HG03442 (cell line): ENCODE results near the gene CYSLTR2.

Experiments
- ATAC-seq: cut with Tn5 transposase; IDR thresholded peaks from one replicate; pipeline ENCODE4 v1.9.1; 2021; ENCODE audit warnings: mild to moderate bottlenecking, moderate library complexity; ENCODE audit not compliant: unreplicated experiment

Gene CYSLTR2

GRCh38 chr13:48653472-48653939 is at the start of gene CYSLTR2:
CYSLTR2 (plus strand) TSS chr13:48653929; CDS start chr13:48706818, 52,889 bp downstream.
- peak; percentile 76 for ATAC-seq

DNA sequence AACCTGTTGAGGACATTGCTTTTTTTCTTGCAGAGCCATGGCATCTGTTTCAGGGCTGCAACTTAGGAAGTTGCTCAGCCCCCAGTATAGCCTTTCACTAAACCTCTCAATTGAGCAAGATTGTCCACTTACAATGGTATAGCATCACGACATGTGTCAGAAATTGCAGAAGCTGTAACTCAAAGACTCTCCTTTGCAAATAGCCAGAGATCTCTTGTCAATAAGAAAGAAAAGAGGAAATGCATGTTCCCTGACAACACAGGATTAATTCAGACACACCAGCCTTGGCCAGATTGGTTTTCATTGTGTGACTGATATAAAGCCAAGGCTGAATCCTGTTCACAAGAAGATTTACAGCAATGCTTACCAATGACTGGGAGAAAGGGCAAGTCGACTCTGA is 38.7 kb upstream of the CYSLTR2 start:
- no peak for ATAC-seq

DNA sequence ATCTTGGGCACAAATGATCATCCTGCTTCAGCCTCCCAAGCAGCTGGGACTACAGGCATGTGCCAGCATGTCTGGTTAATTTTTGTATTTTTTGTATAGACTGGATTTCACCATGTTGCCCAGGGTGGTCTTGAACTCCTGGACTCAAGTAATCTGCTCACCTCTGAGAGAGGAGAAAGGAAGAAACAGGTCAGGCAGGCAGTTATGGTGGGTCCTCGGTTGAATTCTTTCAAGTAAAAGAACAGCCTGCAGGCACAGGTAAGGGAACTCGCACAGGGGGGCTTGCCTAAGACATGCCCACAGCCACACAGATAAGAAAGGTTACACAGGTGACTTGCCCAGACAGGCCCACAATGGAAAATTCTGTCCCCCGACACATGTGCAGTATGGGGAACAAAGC is 34.8 kb upstream of the CYSLTR2 start:
- ATAC-seq: no peak

DNA sequence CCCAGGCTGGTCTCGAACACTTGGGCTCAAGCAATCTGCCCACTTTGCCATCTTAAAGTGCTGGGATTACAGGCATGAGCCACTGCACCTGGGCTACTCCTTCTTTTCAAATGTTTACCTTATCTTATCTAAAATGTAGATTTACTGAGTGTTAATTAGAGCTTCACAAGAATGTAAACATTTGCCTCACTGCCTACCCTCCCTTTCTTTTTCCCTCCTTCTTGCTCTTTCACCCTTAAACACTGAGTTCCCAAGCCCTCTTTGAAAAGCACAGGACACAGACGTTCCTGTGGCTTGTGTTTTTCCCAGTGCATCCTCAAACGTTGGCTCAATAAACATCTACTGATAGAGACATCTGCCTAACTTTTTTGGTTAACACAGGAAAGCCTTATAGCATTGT is 32.7 kb upstream of the CYSLTR2 start:
- ATAC-seq: no peak

DNA sequence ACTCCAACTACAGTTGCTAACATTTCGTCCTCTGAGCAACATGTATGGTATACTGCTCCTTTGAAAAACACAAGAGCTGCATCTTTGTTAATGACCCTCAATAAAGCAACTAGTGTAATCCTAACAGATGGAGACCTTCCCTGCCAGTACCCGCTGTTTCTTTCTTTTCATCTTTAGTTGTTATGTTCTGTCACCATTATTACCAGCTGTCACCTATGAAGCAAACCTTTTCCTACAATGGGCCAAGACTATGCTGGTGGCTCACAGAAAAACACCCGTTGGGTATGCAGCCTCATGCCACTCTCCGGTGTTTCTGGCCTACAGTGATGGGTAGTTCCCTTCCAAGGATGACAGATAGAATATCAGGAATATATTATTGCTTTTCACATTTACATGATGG is 29.7 kb upstream of the CYSLTR2 start:
- no peak for ATAC-seq

DNA sequence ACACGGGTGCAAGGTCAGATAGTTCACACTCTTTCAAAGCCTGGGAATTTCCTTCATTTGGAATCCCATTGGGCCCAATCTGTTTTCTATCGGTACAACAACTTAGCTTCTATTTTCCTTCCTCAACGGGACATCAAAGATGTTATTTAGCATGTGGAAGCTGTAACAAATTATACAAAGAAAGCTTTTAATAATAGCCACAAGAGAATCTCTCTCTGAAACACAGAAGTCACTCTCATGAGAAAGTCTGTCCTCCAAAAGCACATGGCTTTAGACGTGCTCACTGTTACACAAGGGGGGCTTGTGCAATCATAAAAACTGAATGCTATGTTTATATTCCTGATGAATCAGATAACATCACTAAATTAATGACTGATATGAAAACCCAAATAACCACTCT is 28.9 kb upstream of the CYSLTR2 start:
- no peak for ATAC-seq

GRCh38 chr13:48625413-48626076 is 28.2 kb upstream of the CYSLTR2 start:
- no peak for ATAC-seq

- ATAC-seq: no peak
Observed at GRCh38 chr13:48626077-48626449, 27.7 kb upstream of the CYSLTR2 start.

DNA sequence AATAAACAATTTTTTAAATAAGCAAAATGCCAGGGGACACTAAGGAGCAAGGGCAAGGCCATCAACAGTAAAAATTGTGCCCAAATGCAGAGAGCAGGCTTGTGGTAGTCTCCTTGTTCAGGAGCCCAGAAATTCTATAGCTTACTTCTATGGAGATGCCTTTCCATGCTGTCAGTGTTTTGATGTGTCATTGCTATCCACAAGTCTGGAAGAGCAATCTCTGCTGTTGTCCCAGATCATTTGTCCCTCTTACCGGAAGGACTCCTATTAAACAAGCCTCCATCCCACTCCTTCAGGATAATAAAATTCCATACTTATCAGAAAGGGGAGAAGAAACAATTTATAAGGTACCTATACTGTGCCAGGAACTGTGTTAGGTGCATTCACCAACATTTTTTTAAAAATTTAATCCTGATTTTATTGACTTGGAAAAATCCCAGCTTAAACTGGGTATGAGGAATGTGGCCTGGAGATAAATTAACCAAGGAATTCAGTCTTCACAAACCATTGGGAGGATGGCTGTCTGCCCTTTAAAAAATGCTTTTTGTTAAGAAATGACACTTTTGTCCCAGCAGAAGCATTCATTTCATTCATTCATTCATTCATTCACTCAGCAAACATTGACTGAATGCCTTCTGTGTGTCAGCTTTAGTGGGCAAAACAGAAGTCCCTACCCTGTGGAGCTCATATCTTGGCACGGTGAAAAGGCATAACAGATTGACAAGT is 26.8 kb upstream of the CYSLTR2 start:
- ATAC-seq: no peak

GRCh38 chr13:48629277-48629676 is 24.5 kb upstream of the CYSLTR2 start:
- no peak for ATAC-seq

GRCh38 chr13:48630291-48630690 is 23.4 kb upstream of the CYSLTR2 start:
- no peak for ATAC-seq

- no peak for ATAC-seq
Observed at GRCh38 chr13:48630773-48631172, 23.0 kb upstream of the CYSLTR2 start.

GRCh38 chr13:48631441-48631840 is 22.3 kb upstream of the CYSLTR2 start:
- ATAC-seq: no peak

DNA sequence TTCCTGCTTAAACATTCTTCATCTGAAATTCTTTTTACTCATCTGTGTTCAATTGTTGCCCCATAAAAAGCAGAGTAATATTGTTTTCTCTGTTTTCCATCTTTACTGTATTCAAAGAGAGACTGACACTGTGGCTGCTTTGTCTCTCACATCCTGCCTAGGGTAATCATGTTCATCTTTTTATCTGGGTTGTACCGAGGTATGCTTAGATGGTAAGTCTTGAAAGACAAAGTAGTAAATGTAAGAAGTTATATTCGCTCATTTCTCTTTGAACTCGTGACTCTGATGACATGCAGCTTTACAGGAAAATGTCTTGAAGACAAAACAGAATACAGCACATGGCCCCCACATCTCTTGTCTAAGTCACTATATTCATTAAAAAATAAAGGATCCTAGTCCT is 20.0 kb upstream of the CYSLTR2 start:
- ATAC-seq: no peak

- no peak for ATAC-seq
Observed at GRCh38 chr13:48634636-48635035, 19.1 kb upstream of the CYSLTR2 start.

GRCh38 chr13:48635478-48635877 is 18.3 kb upstream of the CYSLTR2 start:
- no peak for ATAC-seq

- ATAC-seq: no peak
Observed at GRCh38 chr13:48636550-48636949, 17.2 kb upstream of the CYSLTR2 start.

DNA sequence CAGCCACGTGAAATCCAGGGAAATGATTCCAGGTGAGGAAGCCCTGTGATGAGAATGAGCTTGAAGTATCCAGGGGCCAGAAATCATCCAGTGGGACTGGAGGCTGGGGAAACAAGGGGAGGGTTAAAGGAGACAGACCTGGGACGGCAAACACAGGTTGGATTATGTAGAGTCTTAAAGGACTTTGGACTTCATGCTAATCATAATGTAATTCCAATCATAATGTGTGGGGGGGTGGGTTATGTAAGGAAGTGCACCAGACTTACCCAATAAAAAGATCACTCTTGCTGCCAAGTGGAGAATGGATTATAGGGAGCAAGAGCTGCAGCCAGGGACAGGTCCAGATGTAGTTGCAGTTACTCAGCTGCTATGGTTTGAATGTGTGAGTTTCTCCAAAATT is 16.1 kb upstream of the CYSLTR2 start:
- ATAC-seq: no peak

GRCh38 chr13:48640767-48641166 is 13.0 kb upstream of the CYSLTR2 start:
- no peak for ATAC-seq

GRCh38 chr13:48641404-48641803 is 12.3 kb upstream of the CYSLTR2 start:
- no peak for ATAC-seq

GRCh38 chr13:48642061-48642460 is 11.7 kb upstream of the CYSLTR2 start:
- no peak for ATAC-seq

GRCh38 chr13:48643159-48643558 is 10.6 kb upstream of the CYSLTR2 start:
- no peak for ATAC-seq

DNA sequence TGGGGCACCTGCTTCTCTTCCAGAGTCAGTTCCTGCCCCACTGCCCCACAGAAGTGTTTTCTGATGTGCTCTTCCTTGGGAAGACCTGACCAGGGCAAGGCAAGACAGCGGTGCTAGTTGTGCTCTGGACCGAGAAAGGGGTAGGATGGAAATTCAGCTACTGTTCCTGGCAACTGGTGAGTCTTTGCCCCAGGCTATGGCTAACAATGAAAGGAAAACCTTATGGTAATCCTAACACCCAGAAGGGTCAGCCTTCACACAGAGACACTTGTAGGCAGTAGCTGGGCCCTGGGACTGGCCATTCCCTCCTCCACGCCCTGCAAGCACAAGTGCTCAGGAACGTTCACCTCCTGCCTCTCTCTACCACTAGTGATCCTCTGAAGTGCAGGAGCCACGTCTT is 9.6 kb upstream of the CYSLTR2 start:
- ATAC-seq: no peak
